ENCODE results near the gene KLHDC1.

KLHDC1 gene

DNA sequence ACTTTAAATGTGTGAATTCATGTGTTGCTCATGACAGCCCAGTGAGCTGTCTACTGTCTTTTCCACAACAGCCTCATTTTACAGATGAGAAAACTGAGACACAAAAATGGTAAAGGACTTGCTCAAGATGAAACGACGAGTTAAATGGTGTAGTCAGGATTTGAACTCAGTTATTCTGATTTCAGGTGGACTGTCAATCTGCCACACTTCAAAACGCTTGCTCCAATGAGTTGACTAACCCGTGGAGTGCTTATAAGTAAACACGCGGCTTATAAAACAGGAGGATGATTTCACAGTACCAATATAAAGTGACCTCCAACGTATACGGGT, 4.3 kb upstream of the KLHDC1 start:
- no peak for TF ChIP-seq ESRRG (CRISPR knock-in tag; IDR thresholded peaks at IDR 0.05)
- TF ChIP-seq, protein P1, sequence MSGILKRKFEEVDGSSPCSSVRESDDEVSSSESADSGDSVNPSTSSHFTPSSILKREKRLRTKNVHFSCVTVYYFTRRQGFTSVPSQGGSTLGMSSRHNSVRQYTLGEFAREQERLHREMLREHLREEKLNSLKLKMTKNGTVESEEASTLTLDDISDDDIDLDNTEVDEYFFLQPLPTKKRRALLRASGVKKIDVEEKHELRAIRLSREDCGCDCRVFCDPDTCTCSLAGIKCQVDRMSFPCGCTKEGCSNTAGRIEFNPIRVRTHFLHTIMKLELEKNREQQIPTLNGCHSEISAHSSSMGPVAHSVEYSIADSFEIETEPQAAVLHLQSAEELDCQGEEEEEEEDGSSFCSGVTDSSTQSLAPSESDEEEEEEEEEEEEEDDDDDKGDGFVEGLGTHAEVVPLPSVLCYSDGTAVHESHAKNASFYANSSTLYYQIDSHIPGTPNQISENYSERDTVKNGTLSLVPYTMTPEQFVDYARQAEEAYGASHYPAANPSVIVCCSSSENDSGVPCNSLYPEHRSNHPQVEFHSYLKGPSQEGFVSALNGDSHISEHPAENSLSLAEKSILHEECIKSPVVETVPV (CRISPR knock-in tag; IDR thresholded peaks at IDR 0.05), result no peak
- no peak for TF ChIP-seq BACH2 (CRISPR knock-in tag; IDR thresholded peaks at IDR 0.05; ENCODE audit: borderline replicate concordance)
- TF ChIP-seq ZC3H10 (CRISPR knock-in tag; IDR thresholded peaks at IDR 0.05), result no peak
- no peak for TF ChIP-seq ISL1 (CRISPR knock-in tag; IDR thresholded peaks at IDR 0.05)
- TF ChIP-seq TCF4 (CRISPR knock-in tag; IDR thresholded peaks at IDR 0.05; ENCODE audit: borderline replicate concordance), result no peak
- no peak for TF ChIP-seq RARB (CRISPR knock-in tag; IDR thresholded peaks at IDR 0.05)
- no peak for TF ChIP-seq PPARA (CRISPR knock-in tag; IDR thresholded peaks at IDR 0.05; ENCODE audit: borderline replicate concordance)
- TF ChIP-seq SNAI2 (CRISPR knock-in tag; IDR thresholded peaks at IDR 0.05), result no peak
- no peak for TF ChIP-seq ZFP30 (CRISPR knock-in tag; IDR thresholded peaks at IDR 0.05)
- TF ChIP-seq CSDC2 (CRISPR knock-in tag; IDR thresholded peaks at IDR 0.05), result no peak
- no peak for TF ChIP-seq ZNF565 (CRISPR knock-in tag; conservative IDR thresholded peaks at IDR 0.05; ENCODE audit: low read depth)
- TF ChIP-seq ARNTL (CRISPR knock-in tag; IDR thresholded peaks at IDR 0.05; ENCODE audit: borderline replicate concordance, low read depth), result no peak
- TF ChIP-seq, protein P2, sequence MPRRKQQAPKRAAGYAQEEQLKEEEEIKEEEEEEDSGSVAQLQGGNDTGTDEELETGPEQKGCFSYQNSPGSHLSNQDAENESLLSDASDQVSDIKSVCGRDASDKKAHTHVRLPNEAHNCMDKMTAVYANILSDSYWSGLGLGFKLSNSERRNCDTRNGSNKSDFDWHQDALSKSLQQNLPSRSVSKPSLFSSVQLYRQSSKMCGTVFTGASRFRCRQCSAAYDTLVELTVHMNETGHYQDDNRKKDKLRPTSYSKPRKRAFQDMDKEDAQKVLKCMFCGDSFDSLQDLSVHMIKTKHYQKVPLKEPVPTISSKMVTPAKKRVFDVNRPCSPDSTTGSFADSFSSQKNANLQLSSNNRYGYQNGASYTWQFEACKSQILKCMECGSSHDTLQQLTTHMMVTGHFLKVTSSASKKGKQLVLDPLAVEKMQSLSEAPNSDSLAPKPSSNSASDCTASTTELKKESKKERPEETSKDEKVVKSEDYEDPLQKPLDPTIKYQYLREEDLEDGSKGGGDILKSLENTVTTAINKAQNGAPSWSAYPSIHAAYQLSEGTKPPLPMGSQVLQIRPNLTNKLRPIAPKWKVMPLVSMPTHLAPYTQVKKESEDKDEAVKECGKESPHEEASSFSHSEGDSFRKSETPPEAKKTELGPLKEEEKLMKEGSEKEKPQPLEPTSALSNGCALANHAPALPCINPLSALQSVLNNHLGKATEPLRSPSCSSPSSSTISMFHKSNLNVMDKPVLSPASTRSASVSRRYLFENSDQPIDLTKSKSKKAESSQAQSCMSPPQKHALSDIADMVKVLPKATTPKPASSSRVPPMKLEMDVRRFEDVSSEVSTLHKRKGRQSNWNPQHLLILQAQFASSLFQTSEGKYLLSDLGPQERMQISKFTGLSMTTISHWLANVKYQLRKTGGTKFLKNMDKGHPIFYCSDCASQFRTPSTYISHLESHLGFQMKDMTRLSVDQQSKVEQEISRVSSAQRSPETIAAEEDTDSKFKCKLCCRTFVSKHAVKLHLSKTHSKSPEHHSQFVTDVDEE (CRISPR knock-in tag; IDR thresholded peaks at IDR 0.05), result no peak
- no peak for TF ChIP-seq GLIS3 (CRISPR knock-in tag; IDR thresholded peaks at IDR 0.05)
- TF ChIP-seq, protein P3, sequence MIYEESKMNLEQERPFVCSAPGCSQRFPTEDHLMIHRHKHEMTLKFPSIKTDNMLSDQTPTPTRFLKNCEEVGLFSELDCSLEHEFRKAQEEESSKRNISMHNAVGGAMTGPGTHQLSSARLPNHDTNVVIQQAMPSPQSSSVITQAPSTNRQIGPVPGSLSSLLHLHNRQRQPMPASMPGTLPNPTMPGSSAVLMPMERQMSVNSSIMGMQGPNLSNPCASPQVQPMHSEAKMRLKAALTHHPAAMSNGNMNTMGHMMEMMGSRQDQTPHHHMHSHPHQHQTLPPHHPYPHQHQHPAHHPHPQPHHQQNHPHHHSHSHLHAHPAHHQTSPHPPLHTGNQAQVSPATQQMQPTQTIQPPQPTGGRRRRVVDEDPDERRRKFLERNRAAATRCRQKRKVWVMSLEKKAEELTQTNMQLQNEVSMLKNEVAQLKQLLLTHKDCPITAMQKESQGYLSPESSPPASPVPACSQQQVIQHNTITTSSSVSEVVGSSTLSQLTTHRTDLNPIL (CRISPR knock-in tag; IDR thresholded peaks at IDR 0.05; ENCODE audit: low read depth), result no peak
- TF ChIP-seq, protein P4, sequence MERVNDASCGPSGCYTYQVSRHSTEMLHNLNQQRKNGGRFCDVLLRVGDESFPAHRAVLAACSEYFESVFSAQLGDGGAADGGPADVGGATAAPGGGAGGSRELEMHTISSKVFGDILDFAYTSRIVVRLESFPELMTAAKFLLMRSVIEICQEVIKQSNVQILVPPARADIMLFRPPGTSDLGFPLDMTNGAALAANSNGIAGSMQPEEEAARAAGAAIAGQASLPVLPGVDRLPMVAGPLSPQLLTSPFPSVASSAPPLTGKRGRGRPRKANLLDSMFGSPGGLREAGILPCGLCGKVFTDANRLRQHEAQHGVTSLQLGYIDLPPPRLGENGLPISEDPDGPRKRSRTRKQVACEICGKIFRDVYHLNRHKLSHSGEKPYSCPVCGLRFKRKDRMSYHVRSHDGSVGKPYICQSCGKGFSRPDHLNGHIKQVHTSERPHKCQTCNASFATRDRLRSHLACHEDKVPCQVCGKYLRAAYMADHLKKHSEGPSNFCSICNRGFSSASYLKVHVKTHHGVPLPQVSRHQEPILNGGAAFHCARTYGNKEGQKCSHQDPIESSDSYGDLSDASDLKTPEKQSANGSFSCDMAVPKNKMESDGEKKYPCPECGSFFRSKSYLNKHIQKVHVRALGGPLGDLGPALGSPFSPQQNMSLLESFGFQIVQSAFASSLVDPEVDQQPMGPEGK (CRISPR knock-in tag; IDR thresholded peaks at IDR 0.05; ENCODE audit: borderline replicate concordance), result no peak
- no peak for ATAC-seq

DNA sequence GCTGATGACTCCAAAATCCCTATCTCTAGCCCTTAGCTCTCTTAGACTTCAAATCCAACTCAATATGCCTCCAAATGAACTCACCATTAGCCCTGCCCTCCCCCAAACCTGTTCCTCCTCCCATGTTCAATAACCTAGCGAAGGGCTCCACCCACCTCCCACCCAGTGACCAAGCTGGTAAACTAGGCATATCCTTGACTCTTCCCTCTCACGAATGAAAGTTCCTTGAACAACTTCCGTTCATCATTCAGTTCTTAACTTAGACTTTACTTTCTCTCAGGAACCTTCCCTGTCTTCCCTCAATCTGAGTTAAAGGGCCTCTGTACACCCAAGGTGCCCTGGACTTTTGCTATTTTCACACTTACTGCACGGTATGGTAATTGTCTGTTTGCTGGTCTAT, 1.9 kb upstream of the KLHDC1 start:
- TF ChIP-seq SNAI2 (CRISPR knock-in tag; IDR thresholded peaks at IDR 0.05) (no peak), CSDC2 (CRISPR knock-in tag; IDR thresholded peaks at IDR 0.05) (no peak), ZNF70 (CRISPR knock-in tag; IDR thresholded peaks at IDR 0.05) (no peak), BACH2 (CRISPR knock-in tag; IDR thresholded peaks at IDR 0.05; ENCODE audit: borderline replicate concordance) (no peak), RARB (CRISPR knock-in tag; IDR thresholded peaks at IDR 0.05) (no peak), ZNF565 (CRISPR knock-in tag; conservative IDR thresholded peaks at IDR 0.05; ENCODE audit: low read depth) (no peak), ZFP30 (CRISPR knock-in tag; IDR thresholded peaks at IDR 0.05) (no peak), ZC3H10 (CRISPR knock-in tag; IDR thresholded peaks at IDR 0.05) (no peak), ZFP3 (CRISPR knock-in tag; IDR thresholded peaks at IDR 0.05) (no peak), POU6F1 (CRISPR knock-in tag; IDR thresholded peaks at IDR 0.05; ENCODE audit: borderline replicate concordance, low read depth) (no peak)
- TF ChIP-seq, protein P3 (CRISPR knock-in tag; IDR thresholded peaks at IDR 0.05; ENCODE audit: low read depth), result no peak
- ATAC-seq, result no peak
